HL-60 (cell line): ENCODE data around the gene TBX19.

Source experiments
- DNase-seq, 2 experiments: peaks; one replicate each; pipeline ENCODE4 v3.0.0-alpha.2; 2010 to 2020; ENCODE audit warnings: low read depth in 1 of 2, low spot score in 1 of 2
- H3K27ac ChIP-seq: fragments of 250-450 bp; sonication (Bioruptor Pico); replicated peaks from 2 replicates; pipeline ENCODE4 v1.5.1; 2020; ENCODE audit warnings: mild to moderate bottlenecking, moderate library complexity
- H3K27me3 ChIP-seq: fragments of 250-450 bp; sonication (Bioruptor Pico); 2 replicates; pipeline ENCODE4 v1.5.1; 2021; ENCODE audit warnings: mild to moderate bottlenecking, moderate library complexity; ENCODE audit not compliant: insufficient read depth, poor library complexity, severe bottlenecking
- H3K4me3 ChIP-seq: replicated peaks from 2 replicates; pipeline ENCODE4 v1.5.1; 2011; ENCODE audit warnings: mild to moderate bottlenecking, control low read depth, low read length; ENCODE audit not compliant: insufficient read depth
- CTCF ChIP-seq: IDR thresholded peaks from one replicate; pipeline ENCODE4 v1.5.1; 2011; ENCODE audit warnings: low read length, control low read depth, inconsistent platforms; ENCODE audit not compliant: insufficient read depth
- GABPA ChIP-seq: IDR thresholded peaks from 2 replicates; pipeline ENCODE4 v1.6.1; 2012; ENCODE audit warnings: low read depth
- POLR2AphosphoS5 ChIP-seq: IDR thresholded peaks from 2 replicates; pipeline ENCODE4 v1.6.1; 2012; ENCODE audit warnings: low read depth
- REST ChIP-seq: IDR thresholded peaks from 2 replicates; pipeline ENCODE4 v1.6.1; 2012; ENCODE audit warnings: low read depth; ENCODE audit not compliant: insufficient replicate concordance
- SPI1 ChIP-seq: IDR thresholded peaks from 2 replicates; pipeline ENCODE4 v1.6.1; 2012; ENCODE audit warnings: low read depth, mild to moderate bottlenecking, borderline replicate concordance

TBX19 gene

DNA sequence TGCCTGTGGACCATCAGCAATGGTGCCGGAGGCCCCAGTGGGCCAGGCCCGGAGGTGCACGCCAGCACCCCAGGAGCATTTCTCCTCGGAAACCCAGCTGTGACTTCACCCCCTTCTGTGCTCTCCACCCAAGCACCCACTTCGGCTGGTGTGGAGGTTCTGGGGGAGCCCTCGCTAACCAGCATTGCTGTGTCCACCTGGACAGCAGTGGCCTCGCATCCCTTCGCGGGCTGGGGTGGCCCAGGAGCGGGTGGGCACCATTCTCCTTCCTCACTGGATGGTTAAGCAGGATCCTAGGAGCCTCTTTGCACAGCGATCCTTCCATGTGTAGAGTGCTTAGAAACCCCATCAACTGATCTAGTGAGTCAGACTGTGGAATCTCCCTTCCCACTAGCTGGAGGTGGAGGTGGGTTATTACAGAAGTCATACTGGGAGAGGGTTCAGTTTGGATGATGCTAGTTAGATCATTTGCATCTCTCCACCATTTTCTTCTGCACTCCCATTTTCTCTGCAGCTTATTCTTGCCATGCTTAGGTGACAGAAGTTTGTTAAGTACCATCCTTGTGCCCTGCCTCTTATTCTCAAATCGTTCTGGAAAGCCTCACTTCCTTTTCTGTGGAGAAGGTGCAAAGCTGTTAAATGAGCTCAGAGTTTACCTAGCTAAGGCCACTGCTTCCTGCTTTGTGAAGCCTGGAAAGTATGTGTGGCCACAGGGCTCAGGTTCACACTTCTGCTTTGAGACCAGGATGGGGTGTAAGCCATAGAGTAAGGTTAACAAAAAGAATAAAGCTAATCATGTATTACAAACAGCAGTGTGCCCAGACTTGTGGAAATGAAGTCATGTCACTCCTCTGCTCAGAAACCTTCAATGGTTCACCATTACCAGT is 32.3 kb downstream of the TBX19 start:
- TF ChIP-seq SPI1: peak; percentile 45; the same call in 1 of the 2 replicates
- no peak for TF ChIP-seq CTCF
- DNase-seq: peak in 1 of 2 experiments; percentile 18
- Histone ChIP-seq H3K4me3 (no peak overlapping the region), H3K27ac (no peak overlapping the region), H3K27me3 (no peaks in the 10 kb centered on the region)

DNA sequence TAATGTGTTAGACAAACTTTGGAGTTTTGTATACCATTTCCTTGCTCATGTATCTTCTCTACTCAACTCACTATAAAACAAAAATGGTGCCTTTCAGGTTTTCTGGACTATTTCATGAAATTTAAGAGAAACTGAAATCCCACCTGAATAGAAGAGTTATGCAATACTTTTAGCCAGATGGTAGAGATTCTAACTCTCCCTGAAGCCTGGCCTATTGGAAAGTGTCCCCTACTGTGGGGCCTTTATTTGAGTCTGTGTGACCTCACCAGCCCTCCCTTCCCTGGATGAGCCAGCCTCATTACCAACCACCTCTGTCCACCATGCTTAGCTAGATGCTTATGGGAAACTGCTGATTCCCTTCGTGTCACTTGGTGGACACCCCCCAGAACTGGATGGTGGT is 35.5 kb downstream of the TBX19 start:
- DNase-seq: no peak
- H3K27me3 ChIP-seq: no peaks in the 10 kb centered on the region
- TF ChIP-seq REST: no peak
- no peak for TF ChIP-seq GABPA
- TF ChIP-seq SPI1: no peak
- no peak overlapping the region for H3K27ac ChIP-seq
- H3K4me3 ChIP-seq: no peak overlapping the region

DNA sequence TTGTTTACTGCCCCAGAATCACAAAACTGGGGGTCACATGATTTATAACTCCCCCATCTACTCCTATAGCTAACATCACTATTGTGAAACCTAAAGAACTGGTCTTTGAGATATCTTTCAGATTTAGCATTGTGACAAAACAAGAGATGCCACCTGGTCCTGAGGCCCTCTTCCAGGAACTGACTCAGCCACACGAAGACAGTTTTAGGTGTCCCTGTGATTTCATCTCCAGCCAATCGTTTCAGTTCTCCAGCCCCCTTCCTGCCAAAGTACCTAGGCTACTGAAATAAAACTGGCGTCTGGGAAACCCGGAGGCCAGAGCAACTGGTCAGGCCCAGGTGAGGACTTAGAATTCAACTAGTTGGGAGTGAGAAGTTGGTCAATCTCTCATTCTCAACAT is 36.6 kb downstream of the TBX19 start:
- Histone ChIP-seq H3K4me3 (no peak overlapping the region), H3K27me3 (no peaks in the 10 kb centered on the region), H3K27ac (no peak overlapping the region)
- no peak for DNase-seq
- TF ChIP-seq REST: no peak
- no peak for TF ChIP-seq CTCF
- TF ChIP-seq POLR2AphosphoS5: no peak
- TF ChIP-seq SPI1: no peak
- no peak for TF ChIP-seq GABPA

GRCh38 chr1:168319691-168320090 is 39.0 kb downstream of the TBX19 start:
- Histone ChIP-seq H3K4me3 (no peak overlapping the region), H3K27ac (no peak overlapping the region), H3K27me3 (no peaks in the 10 kb centered on the region)
- DNase-seq: no peak
- no peak for TF ChIP-seq SPI1

DNA sequence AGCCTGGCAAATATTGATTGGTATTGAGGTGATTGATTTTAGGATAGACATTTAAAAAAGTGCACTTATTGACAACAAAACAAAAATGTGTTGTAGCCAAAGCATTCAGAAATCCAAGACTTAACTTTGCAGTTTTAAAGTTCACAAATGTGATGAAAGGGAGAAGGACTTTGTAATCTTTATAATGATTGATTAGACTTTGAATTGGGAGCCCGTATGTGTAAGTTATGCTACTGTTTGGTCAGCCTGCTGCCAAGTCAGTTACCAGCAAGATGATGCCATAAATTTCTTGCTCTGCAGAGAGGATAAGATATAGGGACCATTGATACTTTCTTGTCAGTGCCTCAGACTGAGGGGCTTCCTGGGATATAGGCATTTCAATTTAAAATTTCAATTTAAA is 39.5 kb downstream of the TBX19 start:
- no peak for DNase-seq
- H3K4me3 ChIP-seq: no peak overlapping the region
- H3K27ac ChIP-seq: no peak overlapping the region
- no peaks in the 10 kb centered on the region for H3K27me3 ChIP-seq
- TF ChIP-seq REST (no peak), CTCF (no peak), GABPA (no peak), POLR2AphosphoS5 (no peak), SPI1 (no peak)
